NCI-H526 (cell line): ENCODE results near the gene BHLHE23.
"Not testable (repeated sequence)": the region's sequence is repeated elsewhere in the genome, so short reads cannot be mapped to it uniquely, and the experiment has no call there.

Experiments used
- DNase-seq, 2 experiments: peaks; one replicate each; lab custom pipeline; 2025; lab: John Stamatoyannopoulos, UW

The BHLHE23 gene

DNA sequence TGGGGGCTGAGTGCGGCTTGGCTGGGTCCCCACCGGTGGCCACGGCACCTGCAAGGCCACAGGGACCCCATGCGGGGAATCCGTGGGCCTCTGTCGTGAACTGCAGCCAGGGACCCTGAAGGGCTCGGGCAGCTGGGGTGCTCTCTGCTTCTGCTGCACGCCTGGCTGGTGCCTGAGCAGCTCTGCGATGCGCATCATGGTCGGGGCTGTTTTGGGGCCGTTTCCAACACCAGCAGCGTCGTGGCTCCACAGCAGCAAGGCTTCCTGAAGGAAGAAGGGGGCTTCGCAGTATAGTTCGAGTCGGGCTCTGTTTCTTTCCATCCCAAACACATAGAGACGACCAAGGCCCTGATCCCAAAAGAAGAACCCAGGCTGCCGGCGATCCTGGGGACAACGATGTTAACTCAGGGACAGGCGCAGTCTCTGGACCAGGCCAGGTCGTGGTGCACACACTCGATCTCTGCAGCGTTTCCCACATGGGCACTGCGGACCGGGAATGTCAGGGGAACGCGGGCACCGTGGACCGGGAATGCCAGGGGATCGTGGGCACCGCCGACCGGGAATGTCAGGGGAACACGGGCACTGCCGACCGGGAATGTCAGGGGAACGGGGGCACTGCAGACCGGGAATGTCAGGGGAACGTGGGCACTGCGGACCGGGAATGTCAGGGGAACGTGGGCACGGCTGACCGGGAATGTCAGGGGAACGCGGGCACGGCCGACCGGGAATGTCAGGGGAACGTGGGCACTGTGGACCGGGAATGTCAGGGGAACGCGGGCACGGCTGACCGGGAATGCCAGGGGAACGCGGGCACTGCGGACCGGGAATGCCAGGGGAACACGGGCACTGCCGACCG, 36.8 kb upstream of the BHLHE23 start:
- no peak for DNase-seq

DNA sequence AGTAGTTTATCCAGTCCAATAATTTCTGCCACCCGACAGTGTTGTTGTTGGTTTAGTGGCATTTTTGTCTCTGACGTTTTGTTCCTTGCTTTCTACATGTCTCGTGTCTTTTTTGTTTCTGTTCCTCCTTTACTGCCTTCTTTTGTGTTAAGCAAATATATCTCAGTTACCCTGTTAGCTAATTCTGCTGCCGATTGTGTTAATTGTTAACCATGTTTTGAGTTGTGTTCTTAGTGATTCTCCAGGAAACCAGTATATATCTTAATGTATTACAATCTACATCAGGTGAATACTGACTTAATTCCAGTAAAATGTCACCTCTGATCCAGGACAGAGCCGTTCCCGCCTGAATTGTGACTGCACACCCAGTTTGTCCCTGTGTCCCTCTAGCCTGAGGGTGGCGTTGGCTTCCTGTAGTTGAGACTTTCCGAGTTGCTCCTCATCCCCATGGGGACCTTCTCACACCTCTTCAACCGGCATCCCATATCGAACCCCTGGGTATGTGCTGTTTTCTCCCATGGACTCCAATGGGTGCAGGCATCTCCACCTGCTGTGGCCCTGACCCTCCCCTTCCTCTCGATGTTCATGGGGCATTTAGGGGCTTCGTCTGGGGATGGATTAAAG, 35.8 kb upstream of the BHLHE23 start:
- DNase-seq, result peak; percentile 78 to 86

DNA sequence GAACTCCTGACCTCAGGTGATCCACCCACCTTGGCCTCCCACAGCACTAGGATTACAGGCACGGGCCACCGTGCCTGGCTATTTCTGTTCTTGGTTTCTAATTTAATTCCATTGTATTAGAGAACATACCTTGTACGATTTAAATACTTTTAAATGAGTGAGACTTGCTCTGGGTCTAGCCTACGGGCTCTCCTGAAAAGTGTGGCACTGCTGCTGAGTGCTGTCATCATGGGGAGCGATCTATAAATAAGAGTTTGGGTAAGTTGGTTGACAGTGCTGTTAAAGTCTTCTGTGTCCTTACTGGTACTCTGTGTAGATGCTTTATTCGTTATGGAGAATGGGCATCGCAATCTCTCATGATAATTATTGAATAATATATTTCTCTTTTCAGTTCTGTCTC, 35.0 kb upstream of the BHLHE23 start:
- DNase-seq, result peak in 1 of 2 experiments; percentile 68

DNA sequence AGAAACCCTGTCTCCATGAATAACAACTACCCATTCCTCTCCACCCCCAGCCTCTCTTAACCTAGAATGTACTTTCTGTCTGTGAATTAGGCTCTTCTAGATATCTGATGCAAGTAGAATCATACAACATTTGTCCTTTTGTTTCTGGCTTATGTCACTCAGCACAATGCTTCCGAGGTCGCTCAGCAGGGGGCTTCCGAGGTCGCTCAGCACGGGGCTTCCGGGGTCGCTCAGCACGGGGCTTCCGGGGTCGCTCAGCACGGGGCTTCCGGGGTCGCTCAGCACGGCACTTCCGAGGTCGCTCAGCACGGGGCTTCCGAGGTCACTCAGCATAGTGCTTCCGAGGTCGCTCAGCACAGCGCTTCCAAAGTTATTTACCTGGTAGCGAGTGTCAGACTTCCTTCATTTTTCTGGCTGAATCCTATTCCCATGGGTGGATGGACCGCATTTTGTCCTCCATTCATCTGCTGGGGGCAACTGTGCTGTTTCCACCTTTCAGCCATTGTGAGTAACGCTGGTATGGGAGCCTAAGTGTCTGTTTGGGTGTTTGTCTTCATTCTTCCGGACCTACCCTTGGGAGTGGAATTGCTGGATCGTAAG, 31.0 kb upstream of the BHLHE23 start:
- no peak for DNase-seq

DNA sequence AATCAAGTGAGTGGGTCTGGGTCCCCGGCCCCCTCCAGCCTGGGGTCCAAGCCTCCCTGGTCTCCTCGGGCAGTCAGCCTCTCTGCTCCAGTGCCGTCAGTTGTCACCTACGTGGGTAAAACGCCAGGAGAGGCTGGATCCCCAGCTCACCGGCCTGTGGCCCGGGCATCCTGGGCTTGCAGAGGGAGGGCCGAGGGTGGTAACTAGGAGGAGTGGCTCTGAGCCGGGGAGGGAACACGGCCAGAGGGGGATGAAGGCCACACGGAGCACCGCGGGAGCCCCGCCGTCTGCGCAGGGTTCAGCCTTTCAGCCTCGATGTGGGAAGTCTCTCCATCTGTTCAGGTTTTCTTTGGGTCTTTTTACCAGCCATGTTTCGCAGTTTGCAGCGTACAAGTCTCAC, 29.5 kb upstream of the BHLHE23 start:
- DNase-seq, result no peak

DNA sequence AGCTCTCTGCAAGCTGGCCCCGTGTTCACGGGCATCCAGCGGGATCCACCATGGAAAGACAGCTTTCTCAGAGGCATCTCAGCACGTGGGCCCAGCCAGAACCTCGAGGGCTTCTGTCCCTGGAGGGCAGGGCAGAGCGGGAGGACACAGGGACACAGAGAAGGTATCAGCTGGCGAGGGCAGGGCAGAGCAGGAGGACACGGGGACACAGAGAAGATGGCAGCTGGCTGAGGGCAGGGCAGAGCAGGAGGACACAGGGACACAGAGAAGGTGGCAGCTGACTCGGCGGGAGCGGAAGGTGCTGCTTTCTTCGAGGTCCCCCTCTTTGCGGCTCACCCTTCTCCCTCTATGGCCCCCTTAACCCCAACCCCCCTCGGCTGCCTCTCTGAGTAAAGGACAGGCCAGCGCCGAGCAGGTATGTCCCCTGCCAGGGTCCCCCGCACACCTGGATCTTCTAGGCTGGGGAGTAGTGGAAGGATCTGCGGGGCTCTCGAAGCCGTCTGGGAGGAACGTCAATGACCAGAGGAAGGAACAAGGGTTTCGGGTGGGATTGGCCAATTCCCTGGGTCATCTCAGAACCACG, 28.9 kb upstream of the BHLHE23 start:
- DNase-seq, result no peak

DNA sequence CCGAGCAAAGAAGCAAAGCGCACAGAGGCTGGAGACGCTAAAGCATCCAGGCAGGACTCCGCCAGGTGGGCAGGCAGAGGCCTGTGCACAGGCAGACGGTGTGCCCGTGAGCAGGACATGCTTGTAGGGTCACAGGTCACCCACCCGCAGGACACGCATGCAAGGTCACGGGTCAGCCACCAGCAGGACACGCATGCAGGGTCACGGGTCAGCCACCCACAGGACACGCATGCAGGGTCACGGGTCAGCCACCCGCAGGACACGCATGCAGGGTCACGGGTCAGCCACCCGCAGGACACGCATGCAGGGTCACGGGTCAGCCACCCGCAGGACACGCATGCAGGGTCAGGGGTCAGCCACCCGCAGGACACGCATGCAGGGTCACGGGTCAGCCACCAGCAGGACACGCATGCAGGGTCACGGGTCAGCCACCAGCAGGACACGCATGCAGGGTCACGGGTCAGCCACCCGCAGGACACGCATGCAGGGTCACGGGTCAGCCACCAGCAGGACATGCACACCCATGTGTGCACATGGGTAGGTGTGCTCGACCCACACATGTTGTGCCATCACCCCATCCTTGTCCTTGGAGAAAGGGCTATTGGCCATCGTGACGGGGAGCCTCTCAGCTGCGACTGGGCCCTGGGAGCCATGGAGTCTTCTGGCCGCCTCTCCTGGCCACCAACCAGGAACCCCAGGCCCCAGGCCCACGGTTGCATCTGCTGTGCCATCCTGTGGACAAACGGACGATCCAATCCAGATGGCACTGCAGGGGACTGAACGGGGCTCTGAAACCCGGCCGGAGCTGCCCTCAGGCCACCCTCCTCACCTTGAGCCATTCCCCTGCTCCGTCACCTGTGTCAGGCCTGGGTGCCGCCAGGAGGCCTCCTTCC, 28.2 kb upstream of the BHLHE23 start:
- not testable (repeated sequence) for DNase-seq

DNA sequence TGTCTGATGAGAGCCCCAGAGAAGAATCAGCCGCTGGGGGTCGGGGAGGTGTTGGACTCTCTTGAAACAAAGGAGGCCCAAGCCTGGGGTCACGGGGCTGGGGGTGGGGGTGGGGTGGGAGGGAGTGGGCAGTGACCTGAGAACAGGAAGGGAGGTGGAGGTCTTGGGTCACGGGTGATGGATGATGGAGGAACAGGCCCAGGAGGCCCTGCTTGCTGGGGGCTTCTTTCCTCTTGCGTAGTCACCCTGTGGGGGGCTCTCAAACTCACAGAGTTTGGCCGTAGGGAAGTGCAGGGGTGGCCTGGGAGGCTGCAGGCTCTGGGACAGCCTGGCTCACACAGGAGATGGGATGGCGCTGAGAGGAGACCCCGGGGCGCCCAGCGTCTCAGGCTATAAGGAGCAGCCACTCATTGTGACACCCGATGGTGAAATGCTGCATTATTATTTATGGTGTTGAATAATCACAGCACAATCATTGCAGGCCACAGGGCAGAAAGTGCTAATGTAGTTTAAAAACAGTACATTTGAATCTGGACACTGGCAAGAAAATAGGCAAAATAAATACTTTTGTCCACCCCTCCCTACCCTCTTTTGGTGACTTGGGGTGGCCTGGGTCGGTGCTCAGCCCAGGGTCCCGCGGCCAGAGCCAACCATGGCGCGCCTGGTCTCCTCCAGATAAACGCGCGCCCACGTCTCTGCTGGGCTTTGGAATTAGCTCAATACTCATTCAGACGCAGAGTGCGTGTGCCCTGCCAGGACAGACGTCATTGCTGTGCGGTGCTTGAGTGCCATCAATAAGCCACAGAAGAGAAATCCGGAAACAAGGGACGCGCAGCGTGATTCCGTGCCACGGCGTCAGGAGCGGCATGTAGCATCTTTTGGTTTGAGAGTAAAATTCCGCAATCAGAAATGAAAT, 27.3 kb upstream of the BHLHE23 start:
- no peak for DNase-seq

DNA sequence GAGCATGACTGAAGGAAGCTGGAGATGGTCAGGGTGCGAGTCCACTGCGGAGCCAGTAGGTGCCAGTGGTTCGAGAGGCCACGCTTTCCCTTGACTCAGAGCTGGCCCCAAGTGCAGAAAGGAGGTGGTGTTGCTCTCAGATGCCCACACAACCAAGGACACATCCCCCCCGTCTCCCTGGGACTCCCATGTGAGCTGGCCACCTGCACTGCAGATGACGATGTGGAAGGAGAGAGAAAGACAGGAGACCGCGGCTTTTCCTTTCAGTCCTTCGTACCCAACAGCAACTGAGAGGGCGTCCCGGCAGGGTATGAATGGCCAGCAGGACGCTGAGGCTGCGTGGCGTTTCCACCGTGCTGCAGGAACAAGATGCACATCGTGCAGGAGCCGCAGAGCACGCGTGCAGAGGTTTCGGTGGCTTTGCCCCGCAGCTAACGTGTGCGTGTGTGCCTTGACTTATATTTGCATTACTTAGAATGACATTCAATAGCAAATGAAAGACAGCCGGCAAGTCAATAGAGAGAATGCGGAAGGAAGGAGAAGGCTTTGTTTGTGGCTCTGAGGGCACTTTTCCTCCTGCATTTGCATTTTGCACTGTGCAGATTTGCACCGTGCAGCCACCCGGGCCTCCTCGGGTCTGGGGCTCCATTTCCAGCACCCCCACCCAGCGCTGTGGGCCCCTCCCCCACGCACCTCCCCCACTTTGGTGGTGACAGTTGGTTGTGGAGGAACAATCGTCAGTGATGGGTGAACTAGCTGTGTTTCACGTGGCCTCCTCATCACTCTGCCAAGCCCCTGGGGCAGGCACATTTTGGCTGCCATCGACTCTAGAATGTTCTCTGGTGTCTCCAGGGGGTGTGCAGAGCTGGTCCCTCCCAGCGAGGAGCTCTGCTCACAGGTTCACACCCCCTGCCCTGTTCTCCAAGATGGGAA, 26.4 kb upstream of the BHLHE23 start:
- DNase-seq, result peak; percentile 94 to 95

DNA sequence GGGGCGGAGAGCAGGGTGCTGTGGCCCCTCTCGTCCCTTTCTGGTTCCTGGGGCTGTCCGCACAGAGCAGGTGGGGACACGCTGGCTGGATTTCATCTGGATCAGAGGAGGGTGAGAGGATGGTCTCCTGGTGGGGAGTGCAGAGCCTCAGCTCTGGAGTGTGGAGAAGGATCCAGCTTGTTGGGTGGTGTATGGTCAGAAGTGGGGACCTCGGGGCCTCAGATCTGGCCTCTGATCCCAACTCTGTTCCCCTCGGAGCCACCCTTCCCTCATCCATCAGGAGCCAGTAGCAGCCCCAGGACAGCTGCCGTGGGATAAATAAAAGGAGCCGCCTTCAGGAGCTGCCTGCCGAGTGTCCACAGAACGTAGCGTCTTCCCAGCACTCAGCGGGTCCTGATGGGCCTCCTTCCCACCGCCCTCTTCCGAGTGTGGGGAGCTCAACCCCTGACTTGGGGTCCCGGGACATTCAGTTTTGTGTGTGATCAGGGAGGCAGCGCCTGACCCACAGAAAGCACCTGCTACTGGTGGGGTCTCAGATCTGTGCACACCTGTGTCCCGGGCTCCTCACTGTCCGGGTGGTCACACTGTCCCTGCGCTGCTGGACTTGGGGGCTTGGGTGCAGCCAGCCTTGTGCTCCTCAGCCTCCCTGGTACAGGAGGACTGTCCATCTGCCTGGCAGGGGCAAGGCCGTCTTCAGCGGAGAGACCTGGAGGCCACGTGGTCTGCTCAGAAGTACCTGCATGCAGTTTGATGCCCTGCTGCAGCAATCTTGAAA, 25.4 kb upstream of the BHLHE23 start:
- DNase-seq, result peak in 1 of 2 experiments; percentile 62

DNA sequence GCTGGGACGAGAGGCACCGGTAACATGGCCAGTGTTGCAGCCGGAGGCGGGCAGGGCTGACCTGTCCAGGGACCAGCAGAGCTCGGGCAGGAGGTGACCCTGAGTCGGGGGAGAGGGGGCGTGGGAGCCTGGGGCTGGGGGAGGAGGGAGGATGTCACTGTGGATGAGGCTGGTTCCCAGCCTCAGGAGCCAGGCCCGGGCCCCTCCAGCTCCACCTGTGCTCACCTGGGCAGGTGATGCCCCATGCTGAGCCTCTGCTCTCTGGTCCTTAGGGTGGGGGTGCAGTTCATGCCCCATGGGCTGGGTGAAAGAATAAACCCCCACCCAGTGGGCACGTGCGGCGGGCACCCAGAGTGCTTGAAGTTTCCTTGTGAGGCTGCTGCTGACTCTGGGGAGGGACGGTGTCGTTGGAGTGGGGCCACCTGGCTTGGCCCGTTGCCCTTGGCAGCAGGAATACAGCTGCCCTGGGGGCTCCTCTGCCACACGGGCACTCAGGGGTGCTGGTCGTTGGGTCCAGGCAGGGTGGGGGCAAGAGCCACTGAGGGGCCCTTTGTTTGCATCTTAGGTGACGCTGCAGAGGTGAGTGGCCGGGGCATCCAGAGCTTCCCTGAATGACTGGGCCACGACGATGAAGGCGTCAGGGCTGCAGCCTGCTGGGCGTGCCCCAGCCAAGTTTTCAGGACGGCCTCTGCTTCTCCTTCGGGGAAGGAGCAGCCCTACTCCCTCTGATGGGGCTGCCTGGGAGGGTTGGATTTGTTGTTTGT, 24.7 kb upstream of the BHLHE23 start:
- peak in 1 of 2 experiments; percentile 62 for DNase-seq

DNA sequence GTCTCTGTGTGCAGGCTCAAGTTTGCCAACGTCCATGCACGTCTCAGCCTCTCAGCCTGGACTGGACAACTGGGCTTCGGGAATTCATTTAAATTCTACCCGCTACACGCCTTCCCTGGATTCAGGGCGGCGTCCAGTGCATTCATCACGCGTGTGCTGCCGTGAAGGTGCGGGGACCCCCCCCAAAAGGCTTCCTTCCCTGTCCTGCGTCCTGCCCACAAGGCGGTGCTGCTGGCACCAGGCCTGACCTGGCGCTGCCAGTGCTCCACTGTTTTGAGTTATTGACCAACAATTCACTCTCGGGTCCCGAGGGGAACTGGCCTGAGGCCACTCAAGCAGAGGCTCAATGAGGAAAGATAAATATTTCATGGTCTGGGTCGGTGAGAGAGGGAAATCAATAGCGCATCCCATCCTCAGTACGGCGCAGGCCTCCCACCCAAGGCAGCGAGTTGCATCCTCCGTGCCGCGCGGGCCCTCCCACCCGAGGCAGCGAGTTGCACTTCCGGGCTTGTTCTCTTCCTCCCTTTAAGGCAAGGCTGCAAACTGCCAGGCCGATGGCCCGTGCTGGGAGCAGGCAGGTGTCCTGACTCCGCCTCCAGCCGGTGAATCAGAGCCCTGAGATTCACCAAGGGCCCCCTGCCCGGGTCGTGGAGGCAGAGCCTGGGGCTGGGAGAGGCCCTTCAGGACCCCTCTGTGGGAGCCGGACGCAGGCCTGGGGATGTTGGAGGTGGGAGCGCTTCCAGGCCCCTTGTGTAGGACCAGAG, 22.8 kb upstream of the BHLHE23 start:
- peak; percentile 37 to 86 for DNase-seq

DNA sequence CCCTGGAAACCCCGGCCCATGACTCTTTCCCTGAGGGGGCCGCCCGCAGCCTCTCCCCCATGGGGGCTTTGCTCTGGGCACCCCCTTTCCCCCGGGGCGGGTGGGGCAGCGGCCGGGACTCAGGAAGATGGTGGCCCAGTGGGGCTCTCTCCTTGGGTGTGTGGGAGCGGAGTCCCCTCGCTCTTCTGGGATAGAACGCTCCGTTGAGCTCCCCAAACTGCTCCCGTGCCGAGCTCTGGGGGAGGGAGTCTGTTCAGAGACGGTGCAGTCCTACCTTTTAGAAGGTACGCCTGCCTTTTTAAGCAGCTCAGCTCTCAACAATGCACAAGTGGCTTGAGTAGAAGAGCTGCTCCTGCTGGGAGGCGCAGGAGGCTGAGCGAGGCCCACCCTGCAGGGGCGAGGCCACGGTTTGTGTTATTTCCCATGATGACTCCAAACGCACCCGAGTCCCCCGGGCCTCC, 21.7 kb upstream of the BHLHE23 start:
- peak in 1 of 2 experiments; percentile 40 for DNase-seq

DNA sequence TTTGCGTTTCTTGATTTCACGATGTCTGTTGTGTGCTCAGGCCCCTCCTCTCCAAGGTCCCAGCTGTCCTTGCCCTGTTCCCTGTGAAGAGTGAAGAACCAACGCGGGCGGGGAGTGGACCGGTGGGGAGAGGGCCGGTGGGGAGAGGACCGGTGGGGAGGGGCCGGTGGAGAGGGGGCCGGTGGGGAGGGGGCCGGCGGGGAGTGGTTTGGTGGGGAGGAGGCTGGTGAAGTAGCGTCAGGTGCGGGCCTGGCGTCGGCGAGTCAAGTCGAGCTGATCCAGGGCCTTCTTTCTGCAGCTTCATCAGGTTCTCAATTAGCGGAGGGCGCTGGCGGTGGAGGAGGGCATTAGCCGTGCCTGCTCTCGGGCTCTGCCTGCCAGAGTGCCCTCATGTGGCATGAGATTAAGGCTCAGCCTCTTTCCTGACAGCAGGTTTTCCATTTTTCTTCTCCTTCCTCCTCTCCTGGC, 21.2 kb upstream of the BHLHE23 start:
- peak; percentile 88 to 97 for DNase-seq

DNA sequence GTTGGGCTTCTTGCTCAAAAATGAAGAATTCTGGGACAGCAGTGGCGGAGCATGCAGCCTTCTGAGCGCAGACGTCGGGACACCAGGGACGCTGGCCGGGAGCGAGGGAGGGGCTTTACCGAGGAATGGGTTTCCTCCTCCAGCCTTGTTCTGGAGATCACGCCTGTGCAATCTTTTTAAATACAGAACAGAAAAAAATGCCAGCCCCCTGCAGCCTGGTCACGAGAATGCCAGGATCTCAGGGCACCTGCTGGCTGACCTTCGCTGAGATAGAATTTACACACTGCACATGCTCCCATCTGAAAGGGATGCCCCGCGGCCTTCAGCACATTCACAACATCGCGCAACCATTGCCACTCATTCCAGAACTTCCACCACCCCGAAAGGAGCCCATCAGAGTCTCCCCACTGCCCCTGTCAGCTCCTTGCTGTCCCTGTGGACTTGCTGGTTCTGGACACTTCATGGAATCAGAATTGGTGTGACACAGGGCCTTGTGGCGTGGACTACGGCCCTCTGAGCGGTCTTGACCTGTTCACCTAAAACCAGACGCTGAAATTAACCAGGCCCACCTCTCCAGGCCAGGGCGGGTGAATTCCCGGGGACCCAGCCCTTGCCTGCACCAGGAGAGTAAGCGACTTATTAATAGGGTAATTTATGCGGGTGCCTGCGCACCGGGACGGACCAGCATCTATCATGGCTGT, 20.6 kb upstream of the BHLHE23 start:
- DNase-seq, result peak in 1 of 2 experiments; percentile 51

DNA sequence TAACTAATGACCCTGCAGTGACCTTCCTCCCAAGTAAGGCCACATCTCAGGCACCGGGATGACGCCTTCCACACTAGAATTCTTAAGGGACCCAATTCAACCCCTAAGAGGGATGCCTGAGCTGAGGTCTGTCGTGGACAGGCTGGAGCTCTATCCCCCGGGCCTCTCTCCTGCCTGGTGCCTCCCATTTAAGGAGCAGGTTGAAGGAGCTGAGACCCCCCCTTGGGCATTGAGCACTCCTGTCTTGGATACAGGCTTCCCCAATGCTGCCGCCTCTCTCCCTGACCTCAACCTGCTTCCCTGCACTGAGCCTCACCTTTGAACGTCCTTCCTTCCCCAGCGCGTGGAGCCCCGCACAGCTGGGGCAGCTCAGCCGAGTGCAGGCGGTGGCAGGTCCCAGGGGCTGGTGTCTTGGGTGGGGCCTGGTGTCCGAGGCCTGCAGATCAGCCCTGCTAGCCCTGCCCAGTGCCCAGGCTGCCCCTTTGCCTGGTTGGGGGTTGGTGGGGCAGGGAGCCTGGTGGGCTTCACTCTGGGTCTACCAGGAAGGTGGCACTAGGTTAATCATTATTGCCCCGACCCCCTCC, 19.9 kb upstream of the BHLHE23 start:
- DNase-seq, result no peak
